Kidney (tissue), 14 donors: ENCODE results near the gene CLPX. TPM values are rescaled to one million over a fixed set of nuclear protein-coding genes. Genes with fewer than 3 reads are reported as not detected.

Experiments used
- DNase-seq, 5 donors: peaks; one replicate each; pipeline ENCODE4 v3.0.0-alpha.2; 2013 to 2020
- FAIRE-seq: peaks from 2 replicates; lab custom pipeline; 2012; peaks lifted over from hg19 to GRCh38; lab: Jason Lieb, UNC
- H3K27ac ChIP-seq, 2 donors: one replicate each; pipeline ENCODE4 v1.7.0; 2013; ENCODE audit warnings: low read depth in 2 of 2, low read length in 2 of 2, inconsistent platforms in 1 of 2
- H3K27me3 ChIP-seq: one replicate; pipeline ENCODE4 v1.7.1; 2013; ENCODE audit warnings: low read length, inconsistent platforms; ENCODE audit not compliant: control insufficient read depth, insufficient read depth
- H3K36me3 ChIP-seq, 3 donors: one replicate each; pipeline versions ENCODE4 v1.7.0 to v1.7.1; 2013; ENCODE audit warnings: low read length in 3 of 3, control low read depth in 1 of 3, inconsistent platforms in 1 of 3; ENCODE audit not compliant: insufficient read depth in 3 of 3, control insufficient read depth in 2 of 3
- H3K4me1 ChIP-seq, 3 donors: one replicate each; pipeline versions ENCODE4 v1.7.0 to v1.7.1; 2013; ENCODE audit warnings: low read length in 3 of 3, inconsistent platforms in 1 of 3, low read depth in 1 of 3; ENCODE audit not compliant: control insufficient read depth in 2 of 3, insufficient read depth in 2 of 3
- H3K4me3 ChIP-seq, 3 donors: one replicate each; pipeline versions ENCODE4 v1.7.0 to v1.8.1; 2013; ENCODE audit warnings: low read length in 3 of 3, control low read depth in 1 of 3, inconsistent platforms in 1 of 3
- H3K9ac ChIP-seq, 3 donors: one replicate each; pipeline versions ENCODE4 v1.7.0 to v1.7.1; 2013; ENCODE audit warnings: low read length in 3 of 3, control low read depth in 1 of 3, inconsistent platforms in 1 of 3
- H3K9me3 ChIP-seq, 3 donors: one replicate each; pipeline versions ENCODE4 v1.7.0 to v1.7.1; 2013; ENCODE audit warnings: low read length in 3 of 3, control low read depth in 1 of 3, inconsistent platforms in 1 of 3; ENCODE audit not compliant: control insufficient read depth in 2 of 3, insufficient read depth in 1 of 3
- CTCF ChIP-seq: IDR thresholded peaks from 3 replicates; pipeline ENCODE4 v1.5.1; 2012; ENCODE audit warnings: mild to moderate bottlenecking, moderate library complexity, borderline replicate concordance; ENCODE audit not compliant: insufficient read depth; ENCODE audit errors: extremely low read depth
- intact Hi-C: fragments of 100-400 bp; cut with DNase I; formaldehyde crosslinking; loops from one replicate; pipeline ENCODE4 v1.11.1; 2022
- polyA plus RNA-seq: library from polyadenylated mRNA; stranded (reverse); fragments of 350-450 nt; fragmentation: Illumina TruSeq; extraction: RNeasy Lipid Tissue Mini Kit (QIAGEN cat#74804); gene quantifications from one replicate; pipeline ENCODE4 v1.2.3, GENCODE V29; 2014; ENCODE audit warnings: low read depth, low replicate concordance; ENCODE audit not compliant: insufficient read depth
- total RNA-seq: library from RNA; stranded (reverse); fragmentation: NEBNext Ultra II Directional; extraction: Animal tissue kit (Norgen Biotek cat#: 25700); gene quantifications from one replicate; pipeline ENCODE4 v1.2.1, GENCODE V29; 2021
- donor health status: control.
- donor health status: control.
- donor health status: control.
- donor health status: control.
- donor health status: control.
- donor health status: DM: yes; HTN: yes; CAD: no.
- donor health status: Normal renal cell carcinoma (clear cell type).

CLPX gene
- total and polyA plus RNA-seq, 2 donors from 2014 or later: 18.4 to 48.2 TPM

- H3K27me3 ChIP-seq: no peaks in the 10 kb centered on the region
- H3K36me3 ChIP-seq: peaks cover 9 to 35% (median 9%) of the 10 kb centered on the region in 3 donors
- no peak for DNase-seq
- no peak overlapping the region for H3K27ac ChIP-seq
- H3K9me3 ChIP-seq: no peaks in the 10 kb centered on the region
- H3K9ac ChIP-seq: no peak overlapping the region
- TF ChIP-seq CTCF: no peak
- no peak for FAIRE-seq
- no peak overlapping the region for H3K4me3 ChIP-seq
- intact Hi-C loops: no loop called here
- H3K4me1 ChIP-seq: peaks cover 0 to 6% (median 2%) of the 10 kb centered on the region in 3 donors
These were observed 7.2 kb downstream of the CLPX start for GRCh38 chr15:65177901-65178300.

GRCh38 chr15:65176056-65176455, 9.1 kb downstream of the CLPX start:
- intact Hi-C loops: no loop called here
- FAIRE-seq: no peak
- Histone ChIP-seq H3K27me3 (no peaks in the 10 kb centered on the region), H3K4me1 (peaks cover 0 to 6% (median 0%) of the 10 kb centered on the region in 3 donors), H3K4me3 (no peak overlapping the region), H3K36me3 (peaks cover 9 to 41% (median 9%) of the 10 kb centered on the region in 3 donors), H3K9me3 (no peaks in the 10 kb centered on the region), H3K27ac (no peak overlapping the region), H3K9ac (no peak overlapping the region)
- no peak for DNase-seq
- no peak for TF ChIP-seq CTCF

GRCh38 chr15:65175511-65175910, 9.6 kb downstream of the CLPX start:
- H3K4me1 ChIP-seq: peaks cover 0 to 6% (median 0%) of the 10 kb centered on the region in 3 donors
- DNase-seq (no peak), FAIRE-seq (no peak)
- no peak overlapping the region for H3K4me3 ChIP-seq
- intact Hi-C loops: no loop called here
- no peak overlapping the region for H3K9ac ChIP-seq
- peaks cover 9 to 41% (median 9%) of the 10 kb centered on the region in 3 donors for H3K36me3 ChIP-seq
- no peak overlapping the region for H3K27ac ChIP-seq
- no peaks in the 10 kb centered on the region for H3K27me3 ChIP-seq
- no peaks in the 10 kb centered on the region for H3K9me3 ChIP-seq
- TF ChIP-seq CTCF: no peak

GRCh38 chr15:65174509-65174908, 10.6 kb downstream of the CLPX start:
- H3K27ac ChIP-seq: no peak overlapping the region
- no peak for TF ChIP-seq CTCF
- H3K9me3 ChIP-seq: no peaks in the 10 kb centered on the region
- DNase-seq (no peak), FAIRE-seq (no peak)
- H3K9ac ChIP-seq: no peak overlapping the region
- peaks cover 0 to 6% (median 0%) of the 10 kb centered on the region in 3 donors for H3K4me1 ChIP-seq
- no peak overlapping the region for H3K4me3 ChIP-seq
- H3K27me3 ChIP-seq: no peaks in the 10 kb centered on the region
- intact Hi-C loops: no loop called here
- peaks cover 9 to 34% (median 9%) of the 10 kb centered on the region in 3 donors for H3K36me3 ChIP-seq
